Hepatocyte (in vitro differentiated cells): ENCODE results near the gene CNMD.

Source experiments
- EZH2 ChIP-seq: fragments of 200-600 bp; sonication (generic); IDR thresholded peaks from 2 replicates; pipeline ENCODE4 v1.6.1; 2016; ENCODE audit warnings: antibody characterized with exemption, mild to moderate bottlenecking, borderline replicate concordance
- TF ChIP-seq, protein P1 (sequence below): fragments of 200-600 bp; sonication (generic); IDR thresholded peaks from 2 replicates; pipeline ENCODE4 v1.5.1; 2016; ENCODE audit warnings: antibody characterized with exemption, mild to moderate bottlenecking; ENCODE audit not compliant: poor library complexity

- TF ChIP-seq, protein P1, sequence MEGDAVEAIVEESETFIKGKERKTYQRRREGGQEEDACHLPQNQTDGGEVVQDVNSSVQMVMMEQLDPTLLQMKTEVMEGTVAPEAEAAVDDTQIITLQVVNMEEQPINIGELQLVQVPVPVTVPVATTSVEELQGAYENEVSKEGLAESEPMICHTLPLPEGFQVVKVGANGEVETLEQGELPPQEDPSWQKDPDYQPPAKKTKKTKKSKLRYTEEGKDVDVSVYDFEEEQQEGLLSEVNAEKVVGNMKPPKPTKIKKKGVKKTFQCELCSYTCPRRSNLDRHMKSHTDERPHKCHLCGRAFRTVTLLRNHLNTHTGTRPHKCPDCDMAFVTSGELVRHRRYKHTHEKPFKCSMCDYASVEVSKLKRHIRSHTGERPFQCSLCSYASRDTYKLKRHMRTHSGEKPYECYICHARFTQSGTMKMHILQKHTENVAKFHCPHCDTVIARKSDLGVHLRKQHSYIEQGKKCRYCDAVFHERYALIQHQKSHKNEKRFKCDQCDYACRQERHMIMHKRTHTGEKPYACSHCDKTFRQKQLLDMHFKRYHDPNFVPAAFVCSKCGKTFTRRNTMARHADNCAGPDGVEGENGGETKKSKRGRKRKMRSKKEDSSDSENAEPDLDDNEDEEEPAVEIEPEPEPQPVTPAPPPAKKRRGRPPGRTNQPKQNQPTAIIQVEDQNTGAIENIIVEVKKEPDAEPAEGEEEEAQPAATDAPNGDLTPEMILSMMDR: no peak
- TF ChIP-seq EZH2: no peak
Observed at GRCh38 chr13:52783943-52784342, 44.3 kb upstream of the CNMD start.
